Ascending aorta (tissue), 2 donors: Measurements from ENCODE around the gene CCDC126. TPM values are rescaled to one million over a fixed set of nuclear protein-coding genes. Genes with fewer than 3 reads are reported as not detected.

Experiments
- DNase-seq, 2 donors: peaks; one replicate each; pipeline ENCODE4 v3.0.0-alpha.2; 2019; ENCODE audit warnings: low spot score in 2 of 2
- H3K27ac ChIP-seq, 2 donors: fragments of 200-600 bp; sonication (generic); one replicate each; pipeline ENCODE4 v1.5.1; 2016 to 2017; ENCODE audit warnings: mild to moderate bottlenecking in 1 of 2
- H3K27me3 ChIP-seq: fragments of 200-600 bp; sonication (generic); one replicate; pipeline ENCODE4 v1.5.1; 2017
- H3K36me3 ChIP-seq, 2 donors: fragments of 200-600 bp; sonication (generic); one replicate each; pipeline ENCODE4 v1.5.1; 2016
- H3K4me1 ChIP-seq, 2 donors: fragments of 200-600 bp; sonication (generic); one replicate each; pipeline ENCODE4 v1.5.1; 2016 to 2017; ENCODE audit warnings: mild to moderate bottlenecking in 1 of 2
- H3K4me3 ChIP-seq, 2 donors: fragments of 200-600 bp; sonication (generic); one replicate each; pipeline ENCODE4 v1.5.1; 2016 to 2017; ENCODE audit warnings: mild to moderate bottlenecking in 1 of 2
- H3K9me3 ChIP-seq, 2 donors: fragments of 200-600 bp; sonication (generic); one replicate each; pipeline ENCODE4 v1.5.1; 2016
- CTCF ChIP-seq, 3 experiments: fragments of 200-600 bp in 2 of 3; fragments of 450-650 bp in 1 of 3; sonication (generic) in 2 of 3; IDR thresholded peaks; one replicate each; pipeline ENCODE4 v1.5.1; 2016 to 2019; ENCODE audit warnings: antibody characterized with exemption in 3 of 3, mild to moderate bottlenecking in 1 of 3, moderate library complexity in 1 of 3
- intact Hi-C: fragments of 100-400 bp; cut with DNase I; formaldehyde crosslinking; loops from one replicate; pipeline ENCODE4 v1.15.1; 2023
- total RNA-seq: library from RNA; depleted of rRNA; stranded (reverse); fragments of >200 nt; gene quantifications from one replicate; pipeline ENCODE4 v1.1.0, GENCODE V29; 2016

Gene CCDC126
- total RNA-seq, 1 donor from 2014 or later = 140 TPM

- intact Hi-C loops = no loop called here
- Histone ChIP-seq H3K27ac (no peak overlapping the region), H3K27me3 (no peaks in the 10 kb centered on the region), H3K9me3 (no peaks in the 10 kb centered on the region), H3K4me3 (no peak overlapping the region), H3K36me3 (no peaks in the 10 kb centered on the region), H3K4me1 (no peaks in the 10 kb centered on the region)
- DNase-seq = no peak
- TF ChIP-seq CTCF (IDR thresholded peaks at IDR 0.05) = no peak
Observed at GRCh38 chr7:23633417-23633816, 36.2 kb downstream of the CCDC126 start.

- Histone ChIP-seq H3K4me1 (no peaks in the 10 kb centered on the region), H3K36me3 (no peaks in the 10 kb centered on the region), H3K4me3 (no peak overlapping the region), H3K27me3 (no peaks in the 10 kb centered on the region), H3K9me3 (no peaks in the 10 kb centered on the region), H3K27ac (no peak overlapping the region)
- intact Hi-C loops = no loop called here
- no peak for DNase-seq
- TF ChIP-seq CTCF (IDR thresholded peaks at IDR 0.05) = no peak
Observed at GRCh38 chr7:23645822-23646221, 48.6 kb downstream of the CCDC126 start.

GRCh38 chr7:23653942-23654341 lies 56.8 kb downstream of the CCDC126 start:
- Histone ChIP-seq H3K27me3 (no peaks in the 10 kb centered on the region), H3K36me3 (no peaks in the 10 kb centered on the region), H3K9me3 (peaks cover 15 to 23% of the 10 kb centered on the region in 2 donors), H3K4me1 (no peaks in the 10 kb centered on the region), H3K27ac (no peak overlapping the region), H3K4me3 (no peak overlapping the region)
- no peak for DNase-seq
- no peak for TF ChIP-seq CTCF (IDR thresholded peaks at IDR 0.05)
- intact Hi-C loops = no loop called here

- no peaks in the 10 kb centered on the region for H3K4me1 ChIP-seq
- no peak overlapping the region for H3K27ac ChIP-seq
- H3K9me3 ChIP-seq = peaks cover 15 to 26% of the 10 kb centered on the region in 2 donors
- H3K27me3 ChIP-seq = no peaks in the 10 kb centered on the region
- H3K4me3 ChIP-seq = no peak overlapping the region
- intact Hi-C loops = no loop called here
- no peak for TF ChIP-seq CTCF (IDR thresholded peaks at IDR 0.05)
- H3K36me3 ChIP-seq = no peaks in the 10 kb centered on the region
- no peak for DNase-seq
Observed at GRCh38 chr7:23654508-23654907, 57.3 kb downstream of the CCDC126 start.

- H3K4me3 ChIP-seq = no peak overlapping the region
- intact Hi-C loops = no loop called here
- no peak for TF ChIP-seq CTCF (IDR thresholded peaks at IDR 0.05)
Observed at GRCh38 chr7:23655433-23655832, 58.3 kb downstream of the CCDC126 start.

GRCh38 chr7:23658831-23659427 lies 61.7 kb downstream of the CCDC126 start:
- no peak overlapping the region for H3K27ac ChIP-seq
- intact Hi-C loops = no loop called here
- no peaks in the 10 kb centered on the region for H3K27me3 ChIP-seq
- no peak overlapping the region for H3K4me3 ChIP-seq
- H3K4me1 ChIP-seq = no peaks in the 10 kb centered on the region
- H3K36me3 ChIP-seq = no peaks in the 10 kb centered on the region
- H3K9me3 ChIP-seq = peaks cover 5 to 15% of the 10 kb centered on the region in 2 donors
- no peak for TF ChIP-seq CTCF (IDR thresholded peaks at IDR 0.05)
- DNase-seq = no peak

More at GRCh38 chr7:23655433-23655832, 58.3 kb downstream of the CCDC126 start:
- H3K27ac ChIP-seq = no peak overlapping the region
- no peaks in the 10 kb centered on the region for H3K4me1 ChIP-seq
- DNase-seq = no peak
- peaks cover 15 to 26% of the 10 kb centered on the region in 2 donors for H3K9me3 ChIP-seq
- no peaks in the 10 kb centered on the region for H3K36me3 ChIP-seq
- no peaks in the 10 kb centered on the region for H3K27me3 ChIP-seq
